Measurements from ENCODE around the gene TMED4. TPM values are rescaled to one million over a fixed set of nuclear protein-coding genes. Genes with fewer than 3 reads are reported as not detected.

The TMED4 gene
- polyA plus RNA-seq, 3 donors, result 45.7 to 76.7 (median 49.0) TPM

DNA sequence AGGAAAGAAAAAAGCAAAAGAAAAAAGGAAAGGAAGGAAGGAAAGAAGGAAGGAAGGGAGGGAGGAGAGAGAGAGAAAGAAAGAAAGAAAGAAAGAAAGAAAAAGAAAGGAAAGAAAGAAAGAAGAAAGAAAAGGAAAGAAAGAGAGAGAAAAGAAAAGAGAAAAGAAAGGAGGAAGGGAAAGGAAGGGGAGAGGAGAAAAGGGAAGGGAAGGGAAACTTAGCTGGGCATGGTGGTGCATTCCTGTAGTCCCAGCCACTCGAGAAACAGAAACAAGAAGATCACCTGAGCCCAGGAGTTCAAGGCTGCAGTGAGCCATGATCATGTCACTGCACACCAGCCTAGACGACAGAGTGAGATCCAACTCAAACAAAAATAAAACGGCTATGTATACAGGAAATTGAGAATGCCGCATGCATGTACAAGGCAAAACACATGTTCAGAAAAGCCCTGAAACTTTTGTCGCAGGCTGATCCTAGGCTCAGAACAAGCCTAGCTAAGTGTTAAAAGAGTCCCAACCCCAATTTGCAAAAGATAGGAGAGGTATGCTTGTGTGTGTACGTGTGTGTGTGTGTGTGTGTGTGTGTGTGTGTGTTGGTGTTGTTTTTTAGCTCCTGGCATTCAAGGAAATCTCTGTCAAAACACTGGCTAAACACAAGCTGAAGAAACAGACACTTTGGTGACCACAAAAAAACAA is 34.3 kb downstream of the TMED4 start:
- Histone ChIP-seq H3K4me3 (replicated peaks in 1 of 3; ENCODE audit: low read depth in 2 of 3, low read length in 3 of 3) (no peak overlapping the region), H2AFZ (ENCODE audit: insufficient read depth, low read depth, low read length, poor library complexity, severe bottlenecking) (no peak overlapping the region), H3K9ac (ENCODE audit: insufficient read depth, low read length, poor library complexity, severe bottlenecking) (no peak overlapping the region), H3K4me1 (ENCODE audit: control insufficient read depth in 1 of 2, insufficient read depth in 2 of 2, low read length in 2 of 2) (peaks cover 5 to 6% of the 10 kb centered on the region in 2 donors), H3K27me3 (ENCODE audit: control insufficient read depth in 2 of 2, insufficient read depth in 2 of 2, low read length in 2 of 2) (no peaks in the 10 kb centered on the region), H3K36me3 (replicated peaks in 1 of 2; ENCODE audit: control insufficient read depth in 1 of 2, insufficient read depth in 2 of 2, low read length in 2 of 2) (no peaks in the 10 kb centered on the region), H3K27ac (ENCODE audit: low read depth in 1 of 2, low read length in 2 of 2) (no peak overlapping the region), H3K4me2 (replicated peaks; ENCODE audit: extremely low read depth, low read length, poor library complexity, severe bottlenecking) (no peak overlapping the region), H4K20me1 (ENCODE audit: insufficient read depth, low read length) (no peaks in the 10 kb centered on the region), H3K9me3 (replicated peaks in 1 of 2; ENCODE audit: control insufficient read depth in 1 of 2, insufficient read depth in 1 of 2, low read length in 2 of 2) (no peaks in the 10 kb centered on the region), H3K79me2 (ENCODE audit: insufficient read depth, low read length) (no peaks in the 10 kb centered on the region)
- Mint-ChIP-seq H3K27ac (no peak overlapping the region), H3K4me1 (peaks cover 9% of the 10 kb centered on the region), H3K27me3 (ENCODE audit: low read depth in 3 of 3) (peaks cover 12 to 22% (median 17%) of the 10 kb centered on the region in 3 donors), H3K36me3 (no peaks in the 10 kb centered on the region), H3K4me3 (no peak overlapping the region), H3K9me3 (peaks cover 0 to 6% (median 0%) of the 10 kb centered on the region in 7 donors)
- no peak for DNase-seq
- 88% methylated on average over 5 of the region's 6 CpGs for WGBS (ENCODE audit: insufficient coverage)
- intact Hi-C loops (cut with micrococcal nuclease), result no loop called here
- TF ChIP-seq, protein P1, sequence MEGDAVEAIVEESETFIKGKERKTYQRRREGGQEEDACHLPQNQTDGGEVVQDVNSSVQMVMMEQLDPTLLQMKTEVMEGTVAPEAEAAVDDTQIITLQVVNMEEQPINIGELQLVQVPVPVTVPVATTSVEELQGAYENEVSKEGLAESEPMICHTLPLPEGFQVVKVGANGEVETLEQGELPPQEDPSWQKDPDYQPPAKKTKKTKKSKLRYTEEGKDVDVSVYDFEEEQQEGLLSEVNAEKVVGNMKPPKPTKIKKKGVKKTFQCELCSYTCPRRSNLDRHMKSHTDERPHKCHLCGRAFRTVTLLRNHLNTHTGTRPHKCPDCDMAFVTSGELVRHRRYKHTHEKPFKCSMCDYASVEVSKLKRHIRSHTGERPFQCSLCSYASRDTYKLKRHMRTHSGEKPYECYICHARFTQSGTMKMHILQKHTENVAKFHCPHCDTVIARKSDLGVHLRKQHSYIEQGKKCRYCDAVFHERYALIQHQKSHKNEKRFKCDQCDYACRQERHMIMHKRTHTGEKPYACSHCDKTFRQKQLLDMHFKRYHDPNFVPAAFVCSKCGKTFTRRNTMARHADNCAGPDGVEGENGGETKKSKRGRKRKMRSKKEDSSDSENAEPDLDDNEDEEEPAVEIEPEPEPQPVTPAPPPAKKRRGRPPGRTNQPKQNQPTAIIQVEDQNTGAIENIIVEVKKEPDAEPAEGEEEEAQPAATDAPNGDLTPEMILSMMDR (IDR thresholded peaks at IDR 0.05), result no peak

DNA sequence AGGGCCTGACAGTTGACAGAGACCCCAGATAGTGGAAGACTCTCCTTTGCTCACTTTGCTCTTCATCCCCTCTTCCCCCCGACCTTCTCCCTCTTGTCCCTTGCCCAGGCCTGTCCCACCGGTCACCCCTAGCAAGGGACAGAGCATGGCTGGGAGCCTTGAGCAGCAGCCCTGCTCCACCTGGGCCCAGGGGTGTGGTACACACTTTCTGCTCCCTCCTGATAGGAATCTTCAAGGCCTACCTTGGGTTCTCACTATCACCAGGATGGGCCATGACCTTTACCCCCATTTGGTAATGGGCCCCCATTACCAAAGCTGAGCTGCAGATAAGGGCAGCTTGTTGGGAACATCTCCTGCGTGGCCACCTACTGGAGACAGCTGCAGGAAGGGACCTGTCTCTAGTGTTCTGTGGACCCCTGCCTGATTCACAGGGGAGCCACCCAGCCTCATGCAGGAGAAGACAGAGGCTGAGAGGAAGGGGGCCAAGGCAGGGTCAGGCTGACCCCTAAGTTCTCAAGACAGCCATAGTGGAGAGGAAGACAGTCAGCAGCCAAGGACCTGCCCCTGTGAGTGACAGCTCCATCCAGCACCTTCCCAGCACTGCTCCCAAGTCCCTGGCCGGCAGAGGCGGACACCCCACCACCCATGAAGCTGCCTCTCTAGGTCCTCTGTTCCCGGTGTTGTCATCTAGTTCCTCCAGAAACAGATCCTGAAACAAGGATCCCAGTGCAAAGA is 40.0 kb downstream of the TMED4 start:
- Mint-ChIP-seq H3K27me3 (ENCODE audit: low read depth in 3 of 3) (peaks cover 2 to 14% (median 3%) of the 10 kb centered on the region in 3 donors), H3K36me3 (no peaks in the 10 kb centered on the region), H3K27ac (peak overlapping the region in 1 of 7 donors; percentile 25), H3K4me3 (no peak overlapping the region), H3K4me1 (peaks cover 9% of the 10 kb centered on the region), H3K9me3 (no peaks in the 10 kb centered on the region)
- Histone ChIP-seq H3K27me3 (ENCODE audit: control insufficient read depth in 2 of 2, insufficient read depth in 2 of 2, low read length in 2 of 2) (no peaks in the 10 kb centered on the region), H3K4me3 (replicated peaks in 1 of 3; ENCODE audit: low read depth in 2 of 3, low read length in 3 of 3) (no peak overlapping the region), H3K9ac (ENCODE audit: insufficient read depth, low read length, poor library complexity, severe bottlenecking) (no peak overlapping the region), H3K79me2 (ENCODE audit: insufficient read depth, low read length) (no peaks in the 10 kb centered on the region), H2AFZ (ENCODE audit: insufficient read depth, low read depth, low read length, poor library complexity, severe bottlenecking) (no peak overlapping the region), H3K27ac (ENCODE audit: low read depth in 1 of 2, low read length in 2 of 2) (no peak overlapping the region), H3K36me3 (replicated peaks in 1 of 2; ENCODE audit: control insufficient read depth in 1 of 2, insufficient read depth in 2 of 2, low read length in 2 of 2) (no peaks in the 10 kb centered on the region), H4K20me1 (ENCODE audit: insufficient read depth, low read length) (no peaks in the 10 kb centered on the region), H3K4me1 (ENCODE audit: control insufficient read depth in 1 of 2, insufficient read depth in 2 of 2, low read length in 2 of 2) (peaks cover 7 to 11% of the 10 kb centered on the region in 2 donors), H3K9me3 (replicated peaks in 1 of 2; ENCODE audit: control insufficient read depth in 1 of 2, insufficient read depth in 1 of 2, low read length in 2 of 2) (no peaks in the 10 kb centered on the region), H3K4me2 (replicated peaks; ENCODE audit: extremely low read depth, low read length, poor library complexity, severe bottlenecking) (no peak overlapping the region)
- intact Hi-C loops (cut with micrococcal nuclease), result no loop called here
- TF ChIP-seq, protein P1 (IDR thresholded peaks at IDR 0.05), result no peak
- WGBS (ENCODE audit: insufficient coverage), result 94% methylated on average over 5 of the region's 6 CpGs
- DNase-seq, result no peak

Measured in CD14-positive monocyte (primary cell).